ENCODE measurements around the gene CLSTN2.

The CLSTN2 gene

DNA sequence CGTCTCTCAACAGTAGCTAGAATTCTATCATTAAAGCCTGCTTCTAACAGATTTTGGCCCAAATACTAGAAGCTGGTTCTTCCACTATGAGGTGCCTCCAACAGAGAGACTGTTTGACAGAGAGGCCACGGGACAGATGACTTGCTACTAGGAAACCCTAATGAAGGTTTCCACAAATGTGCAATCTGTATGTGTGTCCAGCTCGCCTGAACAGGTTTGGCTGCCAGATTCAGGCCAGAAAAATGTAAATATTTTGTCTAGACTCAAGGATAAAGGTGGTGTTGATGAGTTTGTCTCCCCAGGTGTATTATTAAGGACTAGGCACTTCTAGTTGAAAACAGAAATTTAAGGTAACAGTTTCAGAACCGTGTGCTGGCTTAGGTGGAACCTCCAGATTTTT lies 651.3 kb downstream of the CLSTN2 start:
- Histone ChIP-seq H3K9me3 (replicated peaks; ENCODE audit: low read length) (no peaks in the 10 kb centered on the region), H3K4me3 (ENCODE audit: low read length) (no peak overlapping the region), H3K36me3 (ENCODE audit: insufficient read depth, low read length) (no peaks in the 10 kb centered on the region), H3K4me2 (ENCODE audit: low read length) (peak overlapping the region; percentile 23), H3K27me3 (ENCODE audit: control insufficient read depth, insufficient read depth, low read length) (no peaks in the 10 kb centered on the region), H3K9ac (ENCODE audit: low read depth, low read length) (peak overlapping the region; percentile 71), H3K4me1 (ENCODE audit: control insufficient read depth, insufficient read depth, low read length) (peaks cover 20% of the 10 kb centered on the region)

DNA sequence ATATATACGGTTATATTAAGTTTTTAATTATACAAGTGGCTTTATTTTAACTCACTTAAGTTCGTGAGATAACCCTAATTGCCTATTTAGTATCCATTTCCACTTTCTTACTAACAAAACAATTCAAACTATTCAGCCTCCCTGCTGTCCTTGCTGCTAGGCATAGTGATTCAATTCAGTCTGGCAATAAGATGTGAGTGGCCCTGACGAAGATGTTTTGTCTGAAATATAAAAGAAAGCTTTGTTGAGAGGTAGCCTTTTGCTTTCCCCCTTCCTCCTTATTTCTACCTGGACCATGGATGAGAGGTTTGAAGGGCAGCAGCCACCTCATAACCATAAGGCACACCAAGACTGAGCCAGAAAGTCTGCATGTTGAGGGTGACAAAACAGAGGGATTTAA lies 653.6 kb downstream of the CLSTN2 start:
- Histone ChIP-seq H3K36me3 (ENCODE audit: insufficient read depth, low read length) (no peaks in the 10 kb centered on the region), H3K9ac (ENCODE audit: low read depth, low read length) (no peak overlapping the region), H3K4me3 (ENCODE audit: low read length) (no peak overlapping the region), H3K4me1 (ENCODE audit: control insufficient read depth, insufficient read depth, low read length) (peaks cover 20% of the 10 kb centered on the region), H3K4me2 (ENCODE audit: low read length) (no peak overlapping the region), H3K27me3 (ENCODE audit: control insufficient read depth, insufficient read depth, low read length) (no peaks in the 10 kb centered on the region), H3K9me3 (replicated peaks; ENCODE audit: low read length) (no peaks in the 10 kb centered on the region)

DNA sequence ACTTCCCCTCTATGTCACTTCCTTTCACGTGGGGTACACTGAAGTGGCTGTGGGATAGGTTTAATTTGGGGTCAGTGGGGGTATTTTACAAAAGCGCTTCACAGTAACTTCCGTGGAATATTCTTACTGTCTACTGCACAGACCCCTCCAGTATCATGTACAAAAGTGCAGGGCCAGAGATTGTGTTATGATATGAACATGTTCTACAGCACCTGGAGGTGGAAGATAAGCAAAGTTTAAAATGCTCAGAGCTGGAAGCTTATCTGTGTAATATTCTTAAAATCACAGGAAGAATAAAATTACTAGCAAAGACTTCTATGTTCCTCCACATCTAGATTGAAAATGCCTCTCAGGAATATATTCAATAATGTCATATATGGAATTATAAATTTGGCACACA lies 658.8 kb downstream of the CLSTN2 start:
- Histone ChIP-seq H3K4me1 (ENCODE audit: control insufficient read depth, insufficient read depth, low read length) (peaks cover 4% of the 10 kb centered on the region), H3K4me2 (ENCODE audit: low read length) (no peak overlapping the region), H3K9me3 (replicated peaks; ENCODE audit: low read length) (no peaks in the 10 kb centered on the region), H3K27me3 (ENCODE audit: control insufficient read depth, insufficient read depth, low read length) (no peaks in the 10 kb centered on the region), H3K4me3 (ENCODE audit: low read length) (no peak overlapping the region), H3K36me3 (ENCODE audit: insufficient read depth, low read length) (no peaks in the 10 kb centered on the region), H3K9ac (ENCODE audit: low read depth, low read length) (no peak overlapping the region)

DNA sequence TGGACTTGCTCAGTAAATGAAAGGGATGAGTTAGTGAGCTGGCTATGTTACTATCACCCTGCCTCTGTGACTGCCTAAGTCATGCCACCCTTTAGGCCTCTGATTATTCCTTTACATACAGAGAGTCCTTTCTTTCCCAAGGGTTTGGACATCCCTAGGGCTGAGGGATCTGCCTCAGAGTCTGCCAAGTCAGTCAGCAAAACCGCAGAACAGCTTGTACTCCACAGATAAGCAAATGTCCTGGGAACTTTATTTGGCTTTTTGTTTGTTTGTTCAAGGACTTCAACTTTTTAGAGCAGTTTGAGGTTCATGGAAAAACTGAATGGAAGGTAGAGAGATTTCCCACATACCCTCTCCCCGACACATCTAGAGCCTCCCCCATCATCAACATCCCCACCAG lies 660.3 kb downstream of the CLSTN2 start:
- H3K27me3 ChIP-seq (ENCODE audit: control insufficient read depth, insufficient read depth, low read length) = no peaks in the 10 kb centered on the region
- no peak overlapping the region for H3K4me2 ChIP-seq (ENCODE audit: low read length)
- H3K4me3 ChIP-seq (ENCODE audit: low read length) = no peak overlapping the region
- H3K9me3 ChIP-seq (replicated peaks; ENCODE audit: low read length) = no peaks in the 10 kb centered on the region
- H3K9ac ChIP-seq (ENCODE audit: low read depth, low read length) = no peak overlapping the region
- H3K4me1 ChIP-seq (ENCODE audit: control insufficient read depth, insufficient read depth, low read length) = peaks cover 4% of the 10 kb centered on the region
- H3K36me3 ChIP-seq (ENCODE audit: insufficient read depth, low read length) = no peaks in the 10 kb centered on the region

DNA sequence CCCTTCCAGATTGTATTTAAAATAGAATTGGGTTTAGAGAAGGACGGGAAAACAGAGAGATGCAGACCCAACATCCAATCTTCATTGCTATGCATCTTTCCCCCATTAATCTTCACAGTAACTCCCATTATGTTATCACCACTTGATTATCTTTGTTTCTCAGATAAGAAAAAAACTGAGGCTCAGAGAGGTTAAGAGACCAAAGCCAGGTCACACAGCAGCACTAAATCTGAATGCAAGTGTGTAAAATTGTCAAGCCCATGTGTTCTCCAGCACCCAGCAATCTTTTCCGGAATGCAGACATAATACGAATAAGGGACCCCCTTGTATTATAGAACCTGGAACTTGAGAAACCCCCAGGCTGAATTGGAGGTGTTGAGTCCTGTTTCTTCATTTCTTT lies 662.4 kb downstream of the CLSTN2 start:
- H3K4me3 ChIP-seq (ENCODE audit: low read length) = no peak overlapping the region
- H3K27me3 ChIP-seq (ENCODE audit: control insufficient read depth, insufficient read depth, low read length) = no peaks in the 10 kb centered on the region
- no peak overlapping the region for H3K9ac ChIP-seq (ENCODE audit: low read depth, low read length)
- no peaks in the 10 kb centered on the region for H3K9me3 ChIP-seq (replicated peaks; ENCODE audit: low read length)
- H3K4me1 ChIP-seq (ENCODE audit: control insufficient read depth, insufficient read depth, low read length) = peaks cover 4% of the 10 kb centered on the region
- H3K36me3 ChIP-seq (ENCODE audit: insufficient read depth, low read length) = no peaks in the 10 kb centered on the region
- H3K4me2 ChIP-seq (ENCODE audit: low read length) = no peak overlapping the region

DNA sequence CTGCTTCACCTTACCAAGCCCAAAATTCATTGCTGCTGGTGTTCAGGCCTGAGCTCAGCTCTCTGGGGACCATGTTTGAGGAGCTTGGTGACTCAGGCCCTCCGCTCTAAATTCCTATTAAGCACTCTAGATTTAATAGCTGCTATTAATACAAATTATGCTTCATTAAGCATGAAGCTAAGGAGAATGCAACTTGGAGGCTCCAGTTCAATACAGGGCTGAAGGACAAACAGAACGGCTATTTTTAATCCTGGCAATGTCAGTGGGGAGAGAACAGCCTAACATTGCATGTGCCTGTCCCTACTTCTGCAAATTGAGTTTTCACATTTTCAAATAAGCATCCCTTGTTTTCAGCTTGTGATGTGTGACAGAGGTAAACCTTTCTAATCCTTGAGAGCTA lies 662.8 kb downstream of the CLSTN2 start:
- H3K27me3 ChIP-seq (ENCODE audit: control insufficient read depth, insufficient read depth, low read length) = no peaks in the 10 kb centered on the region
- no peak overlapping the region for H3K4me2 ChIP-seq (ENCODE audit: low read length)

DNA sequence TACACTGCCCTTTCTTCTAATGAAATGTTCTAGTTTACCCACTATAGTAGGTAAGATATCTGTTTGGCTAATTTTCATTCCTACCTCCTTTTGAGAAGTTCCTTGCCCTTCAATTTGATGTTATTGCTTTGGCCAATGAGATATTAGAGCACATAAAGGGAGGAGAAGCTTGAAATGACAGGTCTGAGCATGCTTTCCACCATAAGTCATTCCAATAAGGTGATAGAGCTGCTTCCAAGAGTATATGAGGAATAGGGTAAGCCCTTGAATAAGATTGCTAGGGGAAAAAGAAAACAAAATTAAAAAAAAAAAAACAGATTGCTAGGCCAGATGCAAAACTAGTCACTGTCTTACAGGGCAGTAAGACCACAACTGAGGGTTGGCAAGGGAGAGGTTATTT lies 664.0 kb downstream of the CLSTN2 start:
- no peaks in the 10 kb centered on the region for H3K36me3 ChIP-seq (ENCODE audit: insufficient read depth, low read length)
- H3K4me3 ChIP-seq (ENCODE audit: low read length) = no peak overlapping the region
- H3K9ac ChIP-seq (ENCODE audit: low read depth, low read length) = no peak overlapping the region
- no peaks in the 10 kb centered on the region for H3K9me3 ChIP-seq (replicated peaks; ENCODE audit: low read length)
- no peaks in the 10 kb centered on the region for H3K27me3 ChIP-seq (ENCODE audit: control insufficient read depth, insufficient read depth, low read length)
- no peak overlapping the region for H3K4me2 ChIP-seq (ENCODE audit: low read length)
- peaks cover 4% of the 10 kb centered on the region for H3K4me1 ChIP-seq (ENCODE audit: control insufficient read depth, insufficient read depth, low read length)

More for the DNA sequence above, 662.8 kb downstream of the CLSTN2 start:
- no peaks in the 10 kb centered on the region for H3K36me3 ChIP-seq (ENCODE audit: insufficient read depth, low read length)
- no peak overlapping the region for H3K9ac ChIP-seq (ENCODE audit: low read depth, low read length)
- peaks cover 4% of the 10 kb centered on the region for H3K4me1 ChIP-seq (ENCODE audit: control insufficient read depth, insufficient read depth, low read length)
- no peaks in the 10 kb centered on the region for H3K9me3 ChIP-seq (replicated peaks; ENCODE audit: low read length)
- no peak overlapping the region for H3K4me3 ChIP-seq (ENCODE audit: low read length)

DNA sequence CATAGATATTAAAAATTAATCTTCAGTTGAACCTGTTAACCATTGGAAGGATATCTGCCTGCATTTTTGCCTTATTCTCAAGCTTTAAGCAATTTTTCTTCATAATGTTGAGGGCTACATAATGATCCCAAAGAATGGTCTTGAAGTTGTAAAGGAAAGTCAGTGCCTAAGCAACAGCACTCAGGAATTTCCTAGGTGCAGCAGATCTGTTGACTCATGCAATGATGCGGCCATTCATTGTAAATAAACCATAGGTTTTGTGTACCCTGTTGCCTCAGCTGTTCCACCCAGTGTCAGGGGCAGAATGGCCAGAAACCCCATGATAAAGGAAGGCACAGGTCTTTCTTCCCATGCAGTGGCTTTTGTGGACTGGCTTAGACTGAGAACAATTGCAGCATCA lies 664.5 kb downstream of the CLSTN2 start:
- Histone ChIP-seq H3K27me3 (ENCODE audit: control insufficient read depth, insufficient read depth, low read length) (no peaks in the 10 kb centered on the region), H3K4me1 (ENCODE audit: control insufficient read depth, insufficient read depth, low read length) (peaks cover 4% of the 10 kb centered on the region), H3K9ac (ENCODE audit: low read depth, low read length) (no peak overlapping the region), H3K9me3 (replicated peaks; ENCODE audit: low read length) (no peaks in the 10 kb centered on the region), H3K4me2 (ENCODE audit: low read length) (no peak overlapping the region), H3K36me3 (ENCODE audit: insufficient read depth, low read length) (no peaks in the 10 kb centered on the region), H3K4me3 (ENCODE audit: low read length) (no peak overlapping the region)

DNA sequence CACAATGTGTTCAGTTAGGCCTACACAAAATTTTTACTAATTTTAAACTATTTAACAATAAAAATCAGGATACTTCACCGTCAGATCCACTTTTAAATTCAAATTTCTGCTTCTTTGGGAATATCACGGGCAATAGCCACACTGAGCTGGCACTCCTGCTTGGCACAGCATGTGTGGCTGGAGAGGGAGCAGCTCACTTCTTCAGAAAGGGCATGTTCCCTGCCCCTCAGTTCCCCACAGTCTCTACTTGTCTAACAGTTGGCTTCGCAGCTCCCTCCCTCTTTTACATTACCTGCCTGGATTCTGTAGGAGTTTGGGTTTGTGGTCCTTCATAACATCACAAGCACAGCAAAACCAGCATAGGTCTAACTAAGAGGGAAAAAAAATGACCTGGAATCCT lies 666.9 kb downstream of the CLSTN2 start:
- Histone ChIP-seq H3K27me3 (ENCODE audit: control insufficient read depth, insufficient read depth, low read length) (no peaks in the 10 kb centered on the region), H3K9ac (ENCODE audit: low read depth, low read length) (no peak overlapping the region), H3K4me3 (ENCODE audit: low read length) (no peak overlapping the region), H3K9me3 (replicated peaks; ENCODE audit: low read length) (no peaks in the 10 kb centered on the region), H3K36me3 (ENCODE audit: insufficient read depth, low read length) (no peaks in the 10 kb centered on the region), H3K4me1 (ENCODE audit: control insufficient read depth, insufficient read depth, low read length) (no peaks in the 10 kb centered on the region), H3K4me2 (ENCODE audit: low read length) (no peak overlapping the region)

DNA sequence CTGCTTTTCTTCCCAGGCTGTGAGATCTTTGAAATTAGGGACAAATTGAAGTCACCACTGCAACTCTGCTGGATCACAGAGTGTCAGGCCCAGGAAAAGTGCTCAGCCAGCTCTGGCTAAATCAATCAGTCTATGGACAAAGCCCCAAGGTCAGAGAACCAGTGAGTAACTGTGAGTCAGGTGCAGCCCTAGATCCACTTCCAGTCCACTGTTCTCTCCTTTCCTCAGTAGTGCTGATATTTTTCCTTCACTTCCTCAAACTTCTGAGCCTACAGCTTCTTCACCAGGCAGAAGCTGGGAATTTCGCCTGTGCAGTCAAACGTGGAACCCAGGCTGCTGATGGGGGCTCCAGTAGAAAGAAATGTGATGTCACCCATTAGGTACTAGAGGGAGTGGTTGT lies 667.8 kb downstream of the CLSTN2 start:
- Histone ChIP-seq H3K36me3 (ENCODE audit: insufficient read depth, low read length) (no peaks in the 10 kb centered on the region), H3K27me3 (ENCODE audit: control insufficient read depth, insufficient read depth, low read length) (no peaks in the 10 kb centered on the region), H3K4me2 (ENCODE audit: low read length) (no peak overlapping the region), H3K9me3 (replicated peaks; ENCODE audit: low read length) (no peaks in the 10 kb centered on the region), H3K9ac (ENCODE audit: low read depth, low read length) (no peak overlapping the region), H3K4me1 (ENCODE audit: control insufficient read depth, insufficient read depth, low read length) (no peaks in the 10 kb centered on the region), H3K4me3 (ENCODE audit: low read length) (no peak overlapping the region)

DNA sequence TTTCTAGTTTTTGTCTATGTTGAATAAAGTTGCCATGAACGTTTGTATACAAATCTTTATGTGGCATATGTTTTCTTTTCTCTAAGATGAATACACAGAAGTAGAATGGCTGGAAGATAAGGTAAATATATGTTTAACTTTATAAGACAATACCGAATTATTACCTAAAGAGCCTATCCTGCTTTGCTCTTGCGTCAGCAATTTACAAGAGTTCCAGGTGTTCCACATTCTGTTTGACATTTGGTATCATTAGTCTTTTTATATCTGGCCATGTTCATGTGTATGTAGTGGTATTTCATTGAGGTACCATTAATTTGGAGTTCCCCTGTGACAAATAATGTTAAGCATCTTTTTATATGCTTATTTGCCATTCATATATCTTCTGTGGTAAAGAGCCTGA lies 668.8 kb downstream of the CLSTN2 start:
- H3K4me3 ChIP-seq (ENCODE audit: low read length) = no peak overlapping the region
- H3K27me3 ChIP-seq (ENCODE audit: control insufficient read depth, insufficient read depth, low read length) = no peaks in the 10 kb centered on the region
- no peaks in the 10 kb centered on the region for H3K4me1 ChIP-seq (ENCODE audit: control insufficient read depth, insufficient read depth, low read length)
- H3K9ac ChIP-seq (ENCODE audit: low read depth, low read length) = no peak overlapping the region
- H3K9me3 ChIP-seq (replicated peaks; ENCODE audit: low read length) = no peaks in the 10 kb centered on the region
- H3K36me3 ChIP-seq (ENCODE audit: insufficient read depth, low read length) = no peaks in the 10 kb centered on the region
- no peak overlapping the region for H3K4me2 ChIP-seq (ENCODE audit: low read length)

DNA sequence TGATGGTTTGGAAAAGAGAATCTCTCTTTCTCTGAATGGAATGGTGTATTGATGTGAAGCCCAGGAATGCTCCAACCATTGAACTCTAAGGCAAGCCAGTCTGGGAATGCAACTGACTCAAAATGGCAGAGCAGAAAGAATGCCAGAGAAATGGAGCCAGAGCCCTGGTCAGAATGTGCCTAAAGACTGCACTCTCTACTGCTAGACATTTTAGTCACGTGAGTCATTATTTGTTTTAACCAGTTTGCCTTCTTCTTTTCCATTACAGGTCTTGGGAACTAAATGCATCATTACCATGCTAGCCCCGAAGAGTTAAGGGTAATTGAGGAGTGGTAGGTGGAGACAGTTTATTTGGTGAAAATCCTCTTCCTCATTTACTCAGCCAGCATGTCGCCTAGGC lies 675.6 kb downstream of the CLSTN2 start:
- Histone ChIP-seq H3K4me3 (ENCODE audit: low read length) (no peak overlapping the region), H3K9me3 (replicated peaks; ENCODE audit: low read length) (no peaks in the 10 kb centered on the region), H3K9ac (ENCODE audit: low read depth, low read length) (no peak overlapping the region), H3K4me1 (ENCODE audit: control insufficient read depth, insufficient read depth, low read length) (no peaks in the 10 kb centered on the region), H3K36me3 (ENCODE audit: insufficient read depth, low read length) (no peaks in the 10 kb centered on the region), H3K27me3 (ENCODE audit: control insufficient read depth, insufficient read depth, low read length) (no peaks in the 10 kb centered on the region), H3K4me2 (ENCODE audit: low read length) (no peak overlapping the region)
